H1 (cell line): ENCODE results near the gene COQ5. TPM values are rescaled to one million over a fixed set of nuclear protein-coding genes. Genes with fewer than 3 reads are reported as not detected.

ENCODE experiments used
- E2F6 ChIP-seq: IDR thresholded peaks from 2 replicates; pipeline ENCODE4 v1.6.1; 2012; ENCODE audit warnings: inconsistent platforms
- HDAC2 ChIP-seq, 2 experiments: fragments of 300-600 bp in 1 of 2; sonication (generic) in 1 of 2; IDR thresholded peaks; 2 replicates each; pipeline ENCODE4 v1.6.1; 2011 to 2012; ENCODE audit warnings: low read depth in 2 of 2, low read length in 2 of 2, mild to moderate bottlenecking in 2 of 2, moderate library complexity in 2 of 2, borderline replicate concordance in 1 of 2, inconsistent platforms in 1 of 2
- HDAC6 ChIP-seq: IDR thresholded peaks from one replicate; pipeline ENCODE4 v1.7.1; 2012; ENCODE audit warnings: low read depth, mild to moderate bottlenecking, inconsistent platforms, low read length, moderate library complexity
- JUND ChIP-seq: IDR thresholded peaks from 2 replicates; pipeline ENCODE4 v1.6.1; 2011; ENCODE audit warnings: mild to moderate bottlenecking, improper control_type of control experiment, low read length
- RAD21 ChIP-seq, 2 experiments: IDR thresholded peaks in 1 of 2; conservative IDR thresholded peaks in 1 of 2; 2 replicates each; pipeline ENCODE4 v1.6.1; 2011; ENCODE audit warnings: low read depth in 2 of 2, low read length in 2 of 2, improper control_type of control experiment in 1 of 2, inconsistent platforms in 1 of 2, mild to moderate bottlenecking in 1 of 2, moderate library complexity in 1 of 2
- RXRA ChIP-seq: IDR thresholded peaks from 2 replicates; pipeline ENCODE4 v1.6.1; 2011; ENCODE audit warnings: low read depth, mild to moderate bottlenecking, low read length, moderate library complexity; ENCODE audit not compliant: insufficient read depth
- SIN3A ChIP-seq, 2 experiments: IDR thresholded peaks in 1 of 2; conservative IDR thresholded peaks in 1 of 2; 2 replicates each; pipeline ENCODE4 v1.6.1; 2011 to 2012; ENCODE audit warnings: low read length in 2 of 2, improper control_type of control experiment in 1 of 2, low read depth in 1 of 2, mild to moderate bottlenecking in 1 of 2
- polyA plus RNA-seq, 7 experiments: library from polyadenylated mRNA; depleted of rRNA in 3 of 7; stranded (reverse) in 5 of 7; unstranded in 2 of 7; fragments of >200 nt in 5 of 7; fragments of 200-250 nt in 2 of 7; gene quantifications; 1 replicate in 5 of 7; 2 replicates in 1 of 7; 4 replicates in 1 of 7; pipeline versions ENCODE4 v1.2.1 to v1.2.3, GENCODE V29; 2011 to 2013; ENCODE audit warnings: missing spikeins in 2 of 7, mixed read lengths in 2 of 7
- total RNA-seq: library from RNA; stranded (reverse); fragmentation: NEBNext Ultra II Directional; extraction: Animal tissue kit (Norgen Biotek cat#: 25700); gene quantifications from 2 replicates; pipeline ENCODE4 v1.2.1, GENCODE V29; 2021

Gene COQ5
- total and polyA plus RNA-seq, 2 of the 8 experiments (the other 6 are each of a cell fraction or from before 2014, with no cell fraction given), result 35.1 to 35.8 TPM

- peak in 1 of 2 experiments; percentile 11; a peak in 1 of 4 replicates for TF ChIP-seq SIN3A (conservative IDR thresholded peaks at IDR 0.05 in 1 of 2, IDR thresholded peaks at IDR 0.05 in 1 of 2; ENCODE audit: low read depth in 1 of 2, low read length in 2 of 2)
- no peak; a peak in 1 of 4 replicates for TF ChIP-seq HDAC2 (IDR thresholded peaks at IDR 0.05; ENCODE audit: borderline replicate concordance in 1 of 2, low read depth in 2 of 2, low read length in 2 of 2)
- no peak for TF ChIP-seq HDAC6
- TF ChIP-seq RAD21 (IDR thresholded peaks at IDR 0.05 in 1 of 2, conservative IDR thresholded peaks at IDR 0.05 in 1 of 2; ENCODE audit: low read depth in 2 of 2, low read length in 2 of 2), result no peak; a peak in 1 of 4 replicates
- peak; percentile 36; the same call in 1 of the 2 replicates for TF ChIP-seq JUND
- no peak for TF ChIP-seq RXRA
- no peak for TF ChIP-seq E2F6
- TF ChIP-seq, all 59 proteins: peak for 7
These were observed 6.0 kb upstream of the COQ5 start (continued) for GRCh38 chr12:120534703-120535655.
